HepG2 (cell line): ENCODE data around the gene NCOA6. TPM values are rescaled to one million over a fixed set of nuclear protein-coding genes. Genes with fewer than 3 reads are reported as not detected.

Experiments used
- ATM ChIP-seq: fragments of 450-650 bp; IDR thresholded peaks from 2 replicates; pipeline ENCODE4 v1.7.1; 2017; ENCODE audit warnings: mild to moderate bottlenecking, borderline replicate concordance
- GATAD1 ChIP-seq: IDR thresholded peaks from 2 replicates; pipeline ENCODE4 v1.6.1; 2016; ENCODE audit warnings: missing genetic modification reagents, missing compliant biosample characterization
- ISX ChIP-seq: sonication (generic); formaldehyde crosslinking; conservative IDR thresholded peaks from 2 replicates; pipeline ENCODE4 v1.5.0; 2020; ENCODE audit warnings: missing genetic modification reagents
- KDM1A ChIP-seq: IDR thresholded peaks from 2 replicates; pipeline ENCODE4 v1.6.1; 2016; ENCODE audit warnings: missing compliant biosample characterization
- KDM6A ChIP-seq: IDR thresholded peaks from 2 replicates; pipeline ENCODE4 v1.6.1; 2016; ENCODE audit warnings: low read depth
- MZF1 ChIP-seq: sonication (generic); formaldehyde crosslinking; IDR thresholded peaks from 2 replicates; pipeline ENCODE4 v1.8.1; 2023; ENCODE audit warnings: mild to moderate bottlenecking, missing genetic modification reagents, borderline replicate concordance
- PREB ChIP-seq: sonication (generic); formaldehyde crosslinking; IDR thresholded peaks from 2 replicates; pipeline ENCODE4 v1.4.0; 2020; ENCODE audit warnings: missing genetic modification reagents
- TBX3 ChIP-seq: fragments of 450-650 bp; IDR thresholded peaks from 2 replicates; pipeline ENCODE4 v1.6.1; 2017; ENCODE audit warnings: antibody characterized with exemption, mild to moderate bottlenecking, inconsistent platforms, borderline replicate concordance
- TEAD3 ChIP-seq: optimal IDR thresholded peaks from 2 replicates; pipeline ENCODE3; 2016; ENCODE audit warnings: borderline replicate concordance
- THRA ChIP-seq: sonication (generic); formaldehyde crosslinking; IDR thresholded peaks from 2 replicates; pipeline ENCODE4 v1.4.0; 2020; ENCODE audit warnings: missing genetic modification reagents, borderline replicate concordance
- TOE1 ChIP-seq: sonication (generic); formaldehyde crosslinking; IDR thresholded peaks from 2 replicates; pipeline ENCODE4 v1.4.0; 2020; ENCODE audit warnings: mild to moderate bottlenecking, missing genetic modification reagents
- ZBTB8A ChIP-seq: sonication (generic); formaldehyde crosslinking; IDR thresholded peaks from 2 replicates; pipeline ENCODE4 v1.4.0; 2020; ENCODE audit warnings: mild to moderate bottlenecking, low read depth, missing genetic modification reagents, borderline replicate concordance
- ZFYVE20 ChIP-seq: sonication (generic); formaldehyde crosslinking; IDR thresholded peaks from 2 replicates; pipeline ENCODE4 v1.8.0; 2023; ENCODE audit warnings: low read depth, mild to moderate bottlenecking, moderate library complexity, missing genetic modification reagents, borderline replicate concordance
- ZKSCAN5 ChIP-seq: sonication (generic); formaldehyde crosslinking; IDR thresholded peaks from 2 replicates; pipeline ENCODE4 v1.5.1; 2020; ENCODE audit warnings: mild to moderate bottlenecking, missing genetic modification reagents
- ZNF234 ChIP-seq: sonication (generic); formaldehyde crosslinking; conservative IDR thresholded peaks from 2 replicates; pipeline ENCODE4 v1.5.1; 2020; ENCODE audit warnings: mild to moderate bottlenecking, missing genetic modification reagents
- ZNF335 ChIP-seq: sonication (generic); formaldehyde crosslinking; IDR thresholded peaks from 2 replicates; pipeline ENCODE4 v1.4.0; 2020; ENCODE audit warnings: missing genetic modification reagents
- ZNF841 ChIP-seq: sonication (generic); formaldehyde crosslinking; IDR thresholded peaks from 2 replicates; pipeline ENCODE4 v1.8.1; 2023; ENCODE audit warnings: missing genetic modification reagents, borderline replicate concordance
- ZSCAN20 ChIP-seq: sonication (generic); formaldehyde crosslinking; IDR thresholded peaks from 2 replicates; pipeline ENCODE4 v1.4.0; 2020; ENCODE audit warnings: missing genetic modification reagents, mild to moderate bottlenecking, borderline replicate concordance
- polyA plus RNA-seq, 8 experiments: library from polyadenylated mRNA; depleted of rRNA in 3 of 8; stranded (reverse) in 7 of 8; unstranded in 1 of 8; fragments of >200 nt; fragmentation: Illumina TruSeq in 4 of 8; extraction: Trizol in 4 of 8; gene quantifications; 2 replicates each; pipeline versions ENCODE4 v1.2.1 to v1.2.3, GENCODE V29; 2011 to 2016; ENCODE audit warnings: low read depth in 4 of 8, missing spikeins in 1 of 8, mixed read lengths in 1 of 8; ENCODE audit not compliant: insufficient read depth in 1 of 8
- total RNA-seq, 5 experiments: library from RNA; depleted of rRNA; stranded (reverse); fragments of >200 nt; fragmentation: Illumina TruSeq; extraction: Trizol; gene quantifications; 2 replicates each; pipeline ENCODE4 v1.2.3, GENCODE V29; 2016; ENCODE audit warnings: low read depth in 1 of 5
- TF ChIP-seq, protein P1 (sequence below): fragments of 450-650 bp; IDR thresholded peaks from 2 replicates; pipeline ENCODE4 v1.6.1; 2017; ENCODE audit warnings: mild to moderate bottlenecking
- TF ChIP-seq, protein P2 (sequence below): IDR thresholded peaks from 2 replicates; pipeline ENCODE4 v1.6.1; 2016; ENCODE audit warnings: low read depth
- TF ChIP-seq, protein P3 (sequence below): IDR thresholded peaks from 2 replicates; pipeline ENCODE4 v1.6.1; 2016; ENCODE audit warnings: missing genetic modification reagents, missing compliant biosample characterization
- TF ChIP-seq, protein P4 (sequence below): fragments of 450-650 bp; IDR thresholded peaks from 2 replicates; pipeline ENCODE4 v1.6.1; 2016

The NCOA6 gene
- total and polyA plus RNA-seq, 2 of the 13 experiments (the other 11 are each of a cell fraction or from before 2014, with no cell fraction given): 11.2 to 29.3 TPM

- TF ChIP-seq, protein P1, sequence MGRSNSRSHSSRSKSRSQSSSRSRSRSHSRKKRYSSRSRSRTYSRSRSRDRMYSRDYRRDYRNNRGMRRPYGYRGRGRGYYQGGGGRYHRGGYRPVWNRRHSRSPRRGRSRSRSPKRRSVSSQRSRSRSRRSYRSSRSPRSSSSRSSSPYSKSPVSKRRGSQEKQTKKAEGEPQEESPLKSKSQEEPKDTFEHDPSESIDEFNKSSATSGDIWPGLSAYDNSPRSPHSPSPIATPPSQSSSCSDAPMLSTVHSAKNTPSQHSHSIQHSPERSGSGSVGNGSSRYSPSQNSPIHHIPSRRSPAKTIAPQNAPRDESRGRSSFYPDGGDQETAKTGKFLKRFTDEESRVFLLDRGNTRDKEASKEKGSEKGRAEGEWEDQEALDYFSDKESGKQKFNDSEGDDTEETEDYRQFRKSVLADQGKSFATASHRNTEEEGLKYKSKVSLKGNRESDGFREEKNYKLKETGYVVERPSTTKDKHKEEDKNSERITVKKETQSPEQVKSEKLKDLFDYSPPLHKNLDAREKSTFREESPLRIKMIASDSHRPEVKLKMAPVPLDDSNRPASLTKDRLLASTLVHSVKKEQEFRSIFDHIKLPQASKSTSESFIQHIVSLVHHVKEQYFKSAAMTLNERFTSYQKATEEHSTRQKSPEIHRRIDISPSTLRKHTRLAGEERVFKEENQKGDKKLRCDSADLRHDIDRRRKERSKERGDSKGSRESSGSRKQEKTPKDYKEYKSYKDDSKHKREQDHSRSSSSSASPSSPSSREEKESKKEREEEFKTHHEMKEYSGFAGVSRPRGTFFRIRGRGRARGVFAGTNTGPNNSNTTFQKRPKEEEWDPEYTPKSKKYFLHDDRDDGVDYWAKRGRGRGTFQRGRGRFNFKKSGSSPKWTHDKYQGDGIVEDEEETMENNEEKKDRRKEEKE: no peak
- no peak for TF ChIP-seq ISX (CRISPR knock-in tag)
- TF ChIP-seq PREB (CRISPR knock-in tag): no peak
- no peak for TF ChIP-seq ZNF234 (CRISPR knock-in tag)
- peak; percentile 9 for TF ChIP-seq TEAD3 (CRISPR knock-in tag)
- no peak for TF ChIP-seq THRA (CRISPR knock-in tag)
- no peak for TF ChIP-seq ZBTB8A
- TF ChIP-seq ZNF841 (CRISPR knock-in tag): no peak
- no peak for TF ChIP-seq KDM1A
- TF ChIP-seq ATM: no peak
- no peak for TF ChIP-seq ZKSCAN5 (CRISPR knock-in tag)
- TF ChIP-seq TOE1: no peak
- TF ChIP-seq, protein P2, sequence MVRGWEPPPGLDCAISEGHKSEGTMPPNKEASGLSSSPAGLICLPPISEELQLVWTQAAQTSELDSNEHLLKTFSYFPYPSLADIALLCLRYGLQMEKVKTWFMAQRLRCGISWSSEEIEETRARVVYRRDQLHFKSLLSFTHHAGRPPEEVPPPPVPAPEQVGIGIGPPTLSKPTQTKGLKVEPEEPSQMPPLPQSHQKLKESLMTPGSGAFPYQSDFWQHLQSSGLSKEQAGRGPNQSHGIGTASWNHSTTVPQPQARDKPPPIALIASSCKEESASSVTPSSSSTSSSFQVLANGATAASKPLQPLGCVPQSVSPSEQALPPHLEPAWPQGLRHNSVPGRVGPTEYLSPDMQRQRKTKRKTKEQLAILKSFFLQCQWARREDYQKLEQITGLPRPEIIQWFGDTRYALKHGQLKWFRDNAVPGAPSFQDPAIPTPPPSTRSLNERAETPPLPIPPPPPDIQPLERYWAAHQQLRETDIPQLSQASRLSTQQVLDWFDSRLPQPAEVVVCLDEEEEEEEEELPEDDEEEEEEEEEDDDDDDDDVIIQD (CRISPR knock-in tag): peak; percentile 56; the same call in 1 of the 2 replicates
- TF ChIP-seq, protein P3, sequence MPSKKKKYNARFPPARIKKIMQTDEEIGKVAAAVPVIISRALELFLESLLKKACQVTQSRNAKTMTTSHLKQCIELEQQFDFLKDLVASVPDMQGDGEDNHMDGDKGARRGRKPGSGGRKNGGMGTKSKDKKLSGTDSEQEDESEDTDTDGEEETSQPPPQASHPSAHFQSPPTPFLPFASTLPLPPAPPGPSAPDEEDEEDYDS (CRISPR knock-in tag): no peak
- no peak for TF ChIP-seq KDM6A (CRISPR knock-in tag)
- no peak for TF ChIP-seq GATAD1 (CRISPR knock-in tag)
- TF ChIP-seq TBX3: no peak
- TF ChIP-seq ZSCAN20: no peak
- no peak for TF ChIP-seq ZFYVE20 (CRISPR knock-in tag)
- TF ChIP-seq, protein P4, sequence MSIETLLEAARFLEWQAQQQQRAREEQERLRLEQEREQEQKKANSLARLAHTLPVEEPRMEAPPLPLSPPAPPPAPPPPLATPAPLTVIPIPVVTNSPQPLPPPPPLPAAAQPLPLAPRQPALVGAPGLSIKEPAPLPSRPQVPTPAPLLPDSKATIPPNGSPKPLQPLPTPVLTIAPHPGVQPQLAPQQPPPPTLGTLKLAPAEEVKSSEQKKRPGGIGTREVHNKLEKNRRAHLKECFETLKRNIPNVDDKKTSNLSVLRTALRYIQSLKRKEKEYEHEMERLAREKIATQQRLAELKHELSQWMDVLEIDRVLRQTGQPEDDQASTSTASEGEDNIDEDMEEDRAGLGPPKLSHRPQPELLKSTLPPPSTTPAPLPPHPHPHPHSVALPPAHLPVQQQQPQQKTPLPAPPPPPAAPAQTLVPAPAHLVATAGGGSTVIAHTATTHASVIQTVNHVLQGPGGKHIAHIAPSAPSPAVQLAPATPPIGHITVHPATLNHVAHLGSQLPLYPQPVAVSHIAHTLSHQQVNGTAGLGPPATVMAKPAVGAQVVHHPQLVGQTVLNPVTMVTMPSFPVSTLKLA: no peak
- TF ChIP-seq ZNF335: no peak
- no peak for TF ChIP-seq MZF1 (CRISPR knock-in tag)
Measured at GRCh38 chr20:34820805-34821578, 4.5 kb downstream of the NCOA6 start (continued).
